Transverse colon (tissue), 4 donors: ENCODE results near the gene HIVEP3.

Experiments used
- CTCF ChIP-seq, 5 experiments: fragments of 200-600 bp in 3 of 5; fragments of 450-650 bp in 2 of 5; sonication (generic) in 3 of 5; IDR thresholded peaks; 1 replicate in 2 of 5; 2 replicates in 3 of 5; pipeline ENCODE4 v1.5.1; 2016 to 2017; ENCODE audit warnings: antibody characterized with exemption in 5 of 5, inconsistent platforms in 3 of 5, mild to moderate bottlenecking in 2 of 5, moderate library complexity in 1 of 5
- EP300 ChIP-seq: sonication (generic); formaldehyde crosslinking; IDR thresholded peaks from one replicate; pipeline ENCODE4 v1.6.1; 2017; ENCODE audit warnings: antibody characterized with exemption, low read depth
- POLR2A ChIP-seq: fragments of 450-650 bp; IDR thresholded peaks from one replicate; pipeline ENCODE4 v1.6.1; 2016; ENCODE audit warnings: antibody characterized with exemption, mild to moderate bottlenecking, moderate library complexity
- POLR2AphosphoS5 ChIP-seq, 3 donors: sonication (generic); formaldehyde crosslinking; IDR thresholded peaks; one replicate each; pipeline ENCODE4 v1.6.1; 2016; ENCODE audit warnings: antibody characterized with exemption in 3 of 3

- TF ChIP-seq CTCF (IDR thresholded peaks at IDR 0.05) (no peak), POLR2A (no peak), POLR2AphosphoS5 (IDR thresholded peaks at IDR 0.05) (no peak), EP300 (no peak)
Measured at GRCh38 chr1:41592451-41593125, 326.1 kb downstream of the HIVEP3 start.
